Caco-2 (cell line): ENCODE data around the gene PRR15L. TPM values are rescaled to one million over a fixed set of nuclear protein-coding genes. Genes with fewer than 3 reads are reported as not detected.

Experiments
- BruUV-seq: library from RNA; stranded (reverse); fragments of 400-500 nt; replicated peaks from 2 replicates; lab custom pipeline; 2021; lab: Mats Ljungman, UMichigan
- CTCF ChIA-PET: fragments of 300-600 bp; sonication (Branson Sonifier 250); formaldehyde crosslinking; loops from one replicate; lab custom pipeline; 2022; ENCODE audit warnings: antibody characterized with exemption; lab: Charles Lee
- POLR2A ChIA-PET: fragments of 300-600 bp; sonication (Branson Sonifier 250); formaldehyde crosslinking; loops from one replicate; lab custom pipeline; 2022; ENCODE audit warnings: antibody characterized with exemption; lab: Charles Lee
- DNase-seq, 2 experiments: peaks; one replicate each; pipeline versions ENCODE4 v3.0.0 to v3.0.0-alpha.2; 2020 to 2022
- H3K27me3 ChIP-seq: replicated peaks from 2 replicates; pipeline ENCODE4 v1.6.0; 2011; ENCODE audit warnings: low read length; ENCODE audit not compliant: control insufficient read depth, insufficient read depth
- H3K36me3 ChIP-seq: 2 replicates; pipeline ENCODE4 v1.5.1; 2011; ENCODE audit warnings: low read length; ENCODE audit not compliant: control insufficient read depth, insufficient read depth
- H3K4me1 ChIP-seq: fragments of 250-450 bp; sonication (Bioruptor Pico); 2 replicates; pipeline ENCODE4 v1.5.1; 2020; ENCODE audit warnings: mild to moderate bottlenecking
- H3K4me3 ChIP-seq: 2 replicates; pipeline ENCODE4 v1.5.1; 2011; ENCODE audit warnings: low read depth, mild to moderate bottlenecking, control low read depth, low read length
- H3K9me3 ChIP-seq: fragments of 250-450 bp; sonication (Bioruptor Pico); 2 replicates; pipeline ENCODE4 v1.5.1; 2020; ENCODE audit warnings: mild to moderate bottlenecking, moderate library complexity
- H3K27ac Mint-ChIP-seq: one replicate; pipeline ENCODE4 v1.8.0; 2022; ENCODE audit warnings: mixed read lengths; ENCODE audit not compliant: unreplicated experiment
- H3K27me3 Mint-ChIP-seq: one replicate; pipeline ENCODE4 v1.8.0; 2022; ENCODE audit warnings: mixed read lengths; ENCODE audit not compliant: insufficient read depth, unreplicated experiment
- H3K36me3 Mint-ChIP-seq: one replicate; pipeline ENCODE4 v1.8.0; 2022; ENCODE audit warnings: mild to moderate bottlenecking, mixed read lengths; ENCODE audit not compliant: insufficient read depth, unreplicated experiment
- H3K4me1 Mint-ChIP-seq: one replicate; pipeline ENCODE4 v1.8.0; 2022; ENCODE audit warnings: low read depth, mixed read lengths; ENCODE audit not compliant: unreplicated experiment
- H3K4me3 Mint-ChIP-seq: one replicate; pipeline ENCODE4 v1.8.0; 2022; ENCODE audit warnings: mild to moderate bottlenecking, moderate library complexity, mixed read lengths; ENCODE audit not compliant: unreplicated experiment
- H3K9me3 Mint-ChIP-seq: one replicate; pipeline ENCODE4 v1.8.0; 2022; ENCODE audit warnings: mixed read lengths; ENCODE audit not compliant: unreplicated experiment
- CTCF ChIP-seq, 2 experiments: fragments of 200-600 bp in 1 of 2; IDR thresholded peaks; 1 replicate in 1 of 2; 2 replicates in 1 of 2; pipeline versions ENCODE4 v1.5.1 to v1.8.0; 2011 to 2022; ENCODE audit warnings: antibody characterized with exemption in 1 of 2, control low read depth in 1 of 2, inconsistent platforms in 1 of 2, low read depth in 1 of 2, low read length in 1 of 2, mild to moderate bottlenecking in 1 of 2, moderate library complexity in 1 of 2; ENCODE audit not compliant: insufficient read depth in 1 of 2, severe bottlenecking in 1 of 2, unreplicated experiment in 1 of 2
- intact Hi-C: fragments of 100-400 bp; cut with micrococcal nuclease; formaldehyde crosslinking; loops from one replicate; pipeline ENCODE4 v1.10.0; 2022; ENCODE audit not compliant: unreplicated experiment
- total RNA-seq: library from RNA; stranded (reverse); gene quantifications from 2 replicates; pipeline ENCODE4 v1.2.3, GENCODE V29; 2022

PRR15L gene
- total RNA-seq, 1 experiment from 2014 or later, result 24.3 TPM

DNA sequence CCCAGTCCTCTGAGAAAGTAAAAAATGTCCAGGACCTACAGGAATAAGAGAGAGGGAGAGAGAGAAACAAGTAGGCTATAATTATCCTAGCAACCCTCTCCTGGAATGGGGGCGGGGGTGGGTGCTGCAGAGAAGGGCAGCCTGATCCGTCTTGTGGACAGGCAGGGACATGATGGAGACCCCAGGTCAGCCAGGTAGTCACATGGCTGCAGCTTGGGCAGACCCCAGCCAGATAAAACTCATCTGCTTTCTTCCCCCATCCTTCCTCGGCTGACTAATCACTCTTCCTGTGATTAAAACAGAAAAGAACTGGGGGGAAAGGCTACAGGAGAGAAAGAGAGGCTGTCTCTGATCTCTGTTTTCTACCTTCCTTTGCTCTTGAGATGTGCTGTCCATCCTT lies 47.3 kb upstream of the PRR15L start:
- H3K27me3 ChIP-seq, result no peaks in the 10 kb centered on the region
- H3K9me3 Mint-ChIP-seq, result no peaks in the 10 kb centered on the region
- H3K4me1 Mint-ChIP-seq, result peaks cover 16% of the 10 kb centered on the region
- H3K4me3 Mint-ChIP-seq, result no peak overlapping the region
- H3K27ac Mint-ChIP-seq, result no peak overlapping the region
- POLR2A ChIA-PET, result no interaction called here
- no TSS peak for BruUV-seq
- no peaks in the 10 kb centered on the region for H3K36me3 ChIP-seq
- peaks cover 14% of the 10 kb centered on the region for H3K4me1 ChIP-seq
- no peaks in the 10 kb centered on the region for H3K36me3 Mint-ChIP-seq
- intact Hi-C loops, result no loop called here
- CTCF ChIA-PET, result interaction anchor here (1.1 kb wide), 1 partner anchor 58 kb away, joined by 9 read pairs; no protein-coding TSS in a partner anchor
- H3K9me3 ChIP-seq, result no peaks in the 10 kb centered on the region
- no peak overlapping the region for H3K4me3 ChIP-seq
- no peak for TF ChIP-seq CTCF (IDR thresholded peaks at IDR 0.05; ENCODE audit: insufficient read depth in 1 of 2, low read depth in 1 of 2, low read length in 1 of 2, severe bottlenecking in 1 of 2, unreplicated experiment in 1 of 2)
- H3K27me3 Mint-ChIP-seq, result no peaks in the 10 kb centered on the region
- no peak for DNase-seq

- no peak for TF ChIP-seq CTCF (IDR thresholded peaks at IDR 0.05; ENCODE audit: insufficient read depth in 1 of 2, low read depth in 1 of 2, low read length in 1 of 2, severe bottlenecking in 1 of 2, unreplicated experiment in 1 of 2)
- H3K4me1 Mint-ChIP-seq, result peaks cover 14% of the 10 kb centered on the region
Measured at GRCh38 chr17:48003417-48004151, 45.9 kb upstream of the PRR15L start.

GRCh38 chr17:48002916-48003416 lies 45.3 kb upstream of the PRR15L start:
- no peak for DNase-seq
- no peak overlapping the region for H3K27ac Mint-ChIP-seq
- BruUV-seq, result no TSS peak
- peaks cover 9% of the 10 kb centered on the region for H3K4me1 ChIP-seq
- H3K27me3 ChIP-seq, result no peaks in the 10 kb centered on the region
- no peaks in the 10 kb centered on the region for H3K36me3 Mint-ChIP-seq
- no peak overlapping the region for H3K4me3 Mint-ChIP-seq
- peaks cover 11% of the 10 kb centered on the region for H3K4me1 Mint-ChIP-seq
- ChIA-PET CTCF (interaction anchor here (0.9 to 1.6 kb wide), 4 partner anchors 9 to 52 kb away, joined by 3 to 5 read pairs (median 4); no protein-coding TSS in a partner anchor), POLR2A (interaction anchor here (0.8 kb wide), 1 partner anchor 32 kb away, joined by 3 read pairs; the partner anchor contains the start of gene CDK5RAP3)
- no peaks in the 10 kb centered on the region for H3K9me3 ChIP-seq
- H3K9me3 Mint-ChIP-seq, result no peaks in the 10 kb centered on the region
- intact Hi-C loops, result no loop called here
- no peaks in the 10 kb centered on the region for H3K27me3 Mint-ChIP-seq
- no peak overlapping the region for H3K4me3 ChIP-seq
- no peaks in the 10 kb centered on the region for H3K36me3 ChIP-seq
- TF ChIP-seq CTCF (IDR thresholded peaks at IDR 0.05; ENCODE audit: insufficient read depth in 1 of 2, low read depth in 1 of 2, low read length in 1 of 2, severe bottlenecking in 1 of 2, unreplicated experiment in 1 of 2), result no peak

More at GRCh38 chr17:48003417-48004151, 45.9 kb upstream of the PRR15L start:
- Mint-ChIP-seq H3K27ac (no peak overlapping the region), H3K36me3 (no peaks in the 10 kb centered on the region), H3K4me3 (no peak overlapping the region), H3K27me3 (no peaks in the 10 kb centered on the region), H3K9me3 (no peaks in the 10 kb centered on the region)
- Histone ChIP-seq H3K9me3 (no peaks in the 10 kb centered on the region), H3K27me3 (no peaks in the 10 kb centered on the region), H3K4me1 (peaks cover 11% of the 10 kb centered on the region), H3K36me3 (no peaks in the 10 kb centered on the region), H3K4me3 (no peak overlapping the region)
- ChIA-PET POLR2A (interaction anchor here (0.8 kb wide), 1 partner anchor 33 kb away, joined by 3 read pairs; the partner anchor contains the start of gene CDK5RAP3), CTCF (interaction anchor here (1.0 to 1.6 kb wide), 5 partner anchors 15 to 57 kb away, joined by 3 to 9 read pairs (median 4); partner anchors contain the start of gene CDK5RAP3)
- intact Hi-C loops, result no loop called here
- DNase-seq, result no peak
- no TSS peak for BruUV-seq
